HepG2 (cell line): Measurements from ENCODE around the gene ERCC2. TPM values are rescaled to one million over a fixed set of nuclear protein-coding genes. Genes with fewer than 3 reads are reported as not detected.

Source experiments
- PHF21A ChIP-seq: sonication (generic); formaldehyde crosslinking; IDR thresholded peaks from 2 replicates; pipeline ENCODE4 v1.5.0; 2020; ENCODE audit warnings: mild to moderate bottlenecking, missing genetic modification reagents
- TFDP2 ChIP-seq: sonication (generic); formaldehyde crosslinking; IDR thresholded peaks from 2 replicates; pipeline ENCODE4 v1.4.0; 2020; ENCODE audit warnings: missing genetic modification reagents
- ZNF407 ChIP-seq: sonication (generic); formaldehyde crosslinking; IDR thresholded peaks from one replicate; pipeline ENCODE4 v1.5.1; 2020; ENCODE audit warnings: mild to moderate bottlenecking, missing genetic modification reagents; ENCODE audit errors: not compliant biosample characterization
- ZNF646 ChIP-seq: sonication (generic); formaldehyde crosslinking; IDR thresholded peaks from 2 replicates; pipeline ENCODE4 v1.9.0; 2021; ENCODE audit warnings: mild to moderate bottlenecking, missing genetic modification reagents
- polyA plus RNA-seq, 8 experiments: library from polyadenylated mRNA; depleted of rRNA in 3 of 8; stranded (reverse) in 7 of 8; unstranded in 1 of 8; fragments of >200 nt; fragmentation: Illumina TruSeq in 4 of 8; extraction: Trizol in 4 of 8; gene quantifications; 2 replicates each; pipeline versions ENCODE4 v1.2.1 to v1.2.3, GENCODE V29; 2011 to 2016; ENCODE audit warnings: low read depth in 4 of 8, missing spikeins in 1 of 8, mixed read lengths in 1 of 8; ENCODE audit not compliant: insufficient read depth in 1 of 8
- total RNA-seq, 5 experiments: library from RNA; depleted of rRNA; stranded (reverse); fragments of >200 nt; fragmentation: Illumina TruSeq; extraction: Trizol; gene quantifications; 2 replicates each; pipeline ENCODE4 v1.2.3, GENCODE V29; 2016; ENCODE audit warnings: low read depth in 1 of 5

Gene ERCC2
- total and polyA plus RNA-seq, 2 of the 13 experiments (the other 11 are each of a cell fraction or from before 2014, with no cell fraction given), result 25.4 to 49.2 TPM

GRCh38 chr19:45306040-45306439 is 64.3 kb downstream of the ERCC2 start (continued):
- no peak for TF ChIP-seq TFDP2 (CRISPR knock-in tag)
- no peak for TF ChIP-seq PHF21A (CRISPR knock-in tag)
- TF ChIP-seq ZNF646 (CRISPR knock-in tag), result no peak
- TF ChIP-seq ZNF407, result no peak
